ENCODE results near the gene GPRIN2.

DNA sequence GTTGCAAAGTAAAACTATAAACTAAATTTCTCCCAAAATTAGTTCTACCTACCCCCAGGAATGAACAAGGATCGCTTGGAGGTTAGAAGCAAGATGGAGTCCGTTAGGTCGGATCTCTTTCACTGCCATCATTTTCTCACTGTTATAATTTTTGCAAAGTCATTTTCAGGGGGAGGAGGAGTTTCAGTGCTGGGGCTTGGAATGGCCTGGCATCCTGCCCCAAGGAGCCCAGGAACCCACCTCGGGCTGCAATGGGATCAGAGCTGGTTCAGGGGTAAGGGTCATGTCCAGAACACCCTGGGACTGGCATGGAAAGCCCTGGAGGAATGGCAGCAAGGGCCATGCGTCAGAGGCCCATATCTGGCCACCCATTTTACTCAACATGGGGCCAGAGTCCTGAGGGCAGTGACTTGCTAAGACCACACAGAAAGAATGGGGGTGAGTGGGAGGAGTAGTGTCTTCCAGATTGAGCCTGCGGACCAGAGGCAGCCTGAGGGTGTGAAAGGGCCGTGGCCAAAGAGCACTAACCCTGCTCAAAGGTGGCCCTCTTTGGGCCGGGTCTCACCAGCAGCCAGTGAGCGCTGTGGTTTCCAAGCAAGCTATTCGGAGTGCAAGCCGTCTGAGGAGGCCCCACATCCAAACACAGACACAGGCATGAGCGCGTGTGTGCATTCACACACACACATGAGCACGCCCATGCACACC lies 31.8 kb downstream of the GPRIN2 start:
- TF ChIP-seq, protein P1, sequence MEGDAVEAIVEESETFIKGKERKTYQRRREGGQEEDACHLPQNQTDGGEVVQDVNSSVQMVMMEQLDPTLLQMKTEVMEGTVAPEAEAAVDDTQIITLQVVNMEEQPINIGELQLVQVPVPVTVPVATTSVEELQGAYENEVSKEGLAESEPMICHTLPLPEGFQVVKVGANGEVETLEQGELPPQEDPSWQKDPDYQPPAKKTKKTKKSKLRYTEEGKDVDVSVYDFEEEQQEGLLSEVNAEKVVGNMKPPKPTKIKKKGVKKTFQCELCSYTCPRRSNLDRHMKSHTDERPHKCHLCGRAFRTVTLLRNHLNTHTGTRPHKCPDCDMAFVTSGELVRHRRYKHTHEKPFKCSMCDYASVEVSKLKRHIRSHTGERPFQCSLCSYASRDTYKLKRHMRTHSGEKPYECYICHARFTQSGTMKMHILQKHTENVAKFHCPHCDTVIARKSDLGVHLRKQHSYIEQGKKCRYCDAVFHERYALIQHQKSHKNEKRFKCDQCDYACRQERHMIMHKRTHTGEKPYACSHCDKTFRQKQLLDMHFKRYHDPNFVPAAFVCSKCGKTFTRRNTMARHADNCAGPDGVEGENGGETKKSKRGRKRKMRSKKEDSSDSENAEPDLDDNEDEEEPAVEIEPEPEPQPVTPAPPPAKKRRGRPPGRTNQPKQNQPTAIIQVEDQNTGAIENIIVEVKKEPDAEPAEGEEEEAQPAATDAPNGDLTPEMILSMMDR (IDR thresholded peaks at IDR 0.05; ENCODE audit: insufficient read depth, low read depth, low read length), result no peak
- TF ChIP-seq EZH2 (IDR thresholded peaks at IDR 0.05; ENCODE audit: insufficient read depth, low read length), result no peak

Measured in astrocyte (in vitro differentiated cells and primary cell).